Activated T-cell treated with anti-CD3 and anti-CD28 coated beads, Interleukin-2, amount 50 U/mL, for 48 hours (primary cell): ENCODE results near the gene DPP4.

Experiments
- DNase-seq, 2 experiments: peaks; one replicate each; pipeline ENCODE4 v3.0.0-alpha.2; 2020

DPP4 gene

GRCh38 chr2:162073888-162074631, at the start of gene DPP4:
DPP4 (minus strand) TSS chr2:162074215; CDS start chr2:162073981, 234 bp downstream.
- peak; percentile 73 to 80 for DNase-seq

GRCh38 chr2:162118166-162119031, 44.4 kb upstream of the DPP4 start:
- no peak for DNase-seq

GRCh38 chr2:162116352-162116751, 42.3 kb upstream of the DPP4 start:
- no peak for DNase-seq

- no peak for DNase-seq
These were observed 41.1 kb upstream of the DPP4 start for GRCh38 chr2:162115076-162115475.

- no peak for DNase-seq
These were observed 40.3 kb upstream of the DPP4 start for GRCh38 chr2:162114271-162114670.

- no peak for DNase-seq
These were observed 39.8 kb upstream of the DPP4 start for GRCh38 chr2:162113776-162114168.

- no peak for DNase-seq
These were observed 39.2 kb upstream of the DPP4 start for GRCh38 chr2:162113088-162113775.

GRCh38 chr2:162111958-162112850, 38.2 kb upstream of the DPP4 start:
- DNase-seq: no peak

- no peak for DNase-seq
These were observed 33.4 kb upstream of the DPP4 start for GRCh38 chr2:162107361-162107901.

GRCh38 chr2:162106746-162107145, 32.7 kb upstream of the DPP4 start:
- no peak for DNase-seq

- no peak for DNase-seq
These were observed 32.1 kb upstream of the DPP4 start for GRCh38 chr2:162106146-162106551.

- DNase-seq: no peak
These were observed 29.5 kb upstream of the DPP4 start for GRCh38 chr2:162103443-162104009.

- DNase-seq: no peak
These were observed 26.6 kb upstream of the DPP4 start for GRCh38 chr2:162100579-162100978.

GRCh38 chr2:162099836-162100235, 25.8 kb upstream of the DPP4 start:
- DNase-seq: no peak

GRCh38 chr2:162092658-162093556, 18.9 kb upstream of the DPP4 start:
- no peak for DNase-seq

- DNase-seq: no peak
These were observed 18.0 kb upstream of the DPP4 start for GRCh38 chr2:162092008-162092390.

GRCh38 chr2:162091325-162092007, 17.5 kb upstream of the DPP4 start:
- no peak for DNase-seq

GRCh38 chr2:162090109-162090508, 16.1 kb upstream of the DPP4 start:
- DNase-seq: no peak

- no peak for DNase-seq
These were observed 12.9 kb upstream of the DPP4 start for GRCh38 chr2:162086904-162087303.
